WTC11 (cell line): Measurements from ENCODE around the gene XRN1.

ENCODE experiments used
- E2F4 ChIP-seq: sonication (generic); formaldehyde crosslinking; IDR thresholded peaks from 2 replicates; pipeline ENCODE4 v1.8.1; 2022; ENCODE audit warnings: low read depth, mild to moderate bottlenecking, moderate library complexity, missing genetic modification reagents, borderline replicate concordance
- ELF4 ChIP-seq: sonication (generic); formaldehyde crosslinking; IDR thresholded peaks from 2 replicates; pipeline ENCODE4 v1.8.1; 2022; ENCODE audit warnings: low read depth, mild to moderate bottlenecking, moderate library complexity, missing genetic modification reagents
- FOXJ3 ChIP-seq: sonication (generic); formaldehyde crosslinking; IDR thresholded peaks from 2 replicates; pipeline ENCODE4 v1.9.0; 2021; ENCODE audit warnings: missing genetic modification reagents, mild to moderate bottlenecking, borderline replicate concordance
- IRF1 ChIP-seq: sonication (generic); formaldehyde crosslinking; IDR thresholded peaks from 2 replicates; pipeline ENCODE4 v1.8.0; 2023; ENCODE audit warnings: missing genetic modification reagents
- JAZF1 ChIP-seq: fragments of 250-450 bp; sonication (Bioruptor Pico); IDR thresholded peaks from 2 replicates; pipeline ENCODE4 v1.9.0; 2021; ENCODE audit warnings: moderate library complexity, mild to moderate bottlenecking, inconsistent platforms
- KAT7 ChIP-seq: sonication (generic); formaldehyde crosslinking; IDR thresholded peaks from 2 replicates; pipeline ENCODE4 v1.8.1; 2023; ENCODE audit warnings: missing genetic modification reagents, mild to moderate bottlenecking, borderline replicate concordance
- MYBL2 ChIP-seq: sonication (generic); formaldehyde crosslinking; IDR thresholded peaks from 2 replicates; pipeline ENCODE4 v1.8.1; 2023; ENCODE audit warnings: mild to moderate bottlenecking, moderate library complexity, missing genetic modification reagents
- TEAD4 ChIP-seq: sonication (generic); formaldehyde crosslinking; IDR thresholded peaks from 2 replicates; pipeline ENCODE4 v1.8.0; 2022; ENCODE audit warnings: mild to moderate bottlenecking, missing genetic modification reagents
- ZNF138 ChIP-seq: sonication (generic); formaldehyde crosslinking; conservative IDR thresholded peaks from 2 replicates; pipeline ENCODE4 v1.8.1; 2022; ENCODE audit warnings: mild to moderate bottlenecking, moderate library complexity, missing genetic modification reagents
- TF ChIP-seq, protein P1 (sequence below): sonication (generic); formaldehyde crosslinking; IDR thresholded peaks from 2 replicates; pipeline ENCODE4 v1.8.0; 2022; ENCODE audit warnings: mild to moderate bottlenecking, missing genetic modification reagents
- TF ChIP-seq, protein P2 (sequence below): fragments of 200-600 bp; IDR thresholded peaks from 2 replicates; pipeline ENCODE4 v1.8.0; 2022; ENCODE audit warnings: antibody characterized with exemption
- TF ChIP-seq, protein P3 (sequence below): fragments of 250-450 bp; sonication (Bioruptor Pico); IDR thresholded peaks from 2 replicates; pipeline ENCODE4 v1.8.0; 2021; ENCODE audit warnings: mild to moderate bottlenecking

GRCh38 chr3:142444343-142444742, 3.5 kb downstream of the XRN1 start:
- TF ChIP-seq, protein P1, sequence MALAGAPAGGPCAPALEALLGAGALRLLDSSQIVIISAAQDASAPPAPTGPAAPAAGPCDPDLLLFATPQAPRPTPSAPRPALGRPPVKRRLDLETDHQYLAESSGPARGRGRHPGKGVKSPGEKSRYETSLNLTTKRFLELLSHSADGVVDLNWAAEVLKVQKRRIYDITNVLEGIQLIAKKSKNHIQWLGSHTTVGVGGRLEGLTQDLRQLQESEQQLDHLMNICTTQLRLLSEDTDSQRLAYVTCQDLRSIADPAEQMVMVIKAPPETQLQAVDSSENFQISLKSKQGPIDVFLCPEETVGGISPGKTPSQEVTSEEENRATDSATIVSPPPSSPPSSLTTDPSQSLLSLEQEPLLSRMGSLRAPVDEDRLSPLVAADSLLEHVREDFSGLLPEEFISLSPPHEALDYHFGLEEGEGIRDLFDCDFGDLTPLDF (CRISPR knock-in tag), result no peak
- TF ChIP-seq, protein P2, sequence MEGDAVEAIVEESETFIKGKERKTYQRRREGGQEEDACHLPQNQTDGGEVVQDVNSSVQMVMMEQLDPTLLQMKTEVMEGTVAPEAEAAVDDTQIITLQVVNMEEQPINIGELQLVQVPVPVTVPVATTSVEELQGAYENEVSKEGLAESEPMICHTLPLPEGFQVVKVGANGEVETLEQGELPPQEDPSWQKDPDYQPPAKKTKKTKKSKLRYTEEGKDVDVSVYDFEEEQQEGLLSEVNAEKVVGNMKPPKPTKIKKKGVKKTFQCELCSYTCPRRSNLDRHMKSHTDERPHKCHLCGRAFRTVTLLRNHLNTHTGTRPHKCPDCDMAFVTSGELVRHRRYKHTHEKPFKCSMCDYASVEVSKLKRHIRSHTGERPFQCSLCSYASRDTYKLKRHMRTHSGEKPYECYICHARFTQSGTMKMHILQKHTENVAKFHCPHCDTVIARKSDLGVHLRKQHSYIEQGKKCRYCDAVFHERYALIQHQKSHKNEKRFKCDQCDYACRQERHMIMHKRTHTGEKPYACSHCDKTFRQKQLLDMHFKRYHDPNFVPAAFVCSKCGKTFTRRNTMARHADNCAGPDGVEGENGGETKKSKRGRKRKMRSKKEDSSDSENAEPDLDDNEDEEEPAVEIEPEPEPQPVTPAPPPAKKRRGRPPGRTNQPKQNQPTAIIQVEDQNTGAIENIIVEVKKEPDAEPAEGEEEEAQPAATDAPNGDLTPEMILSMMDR, result no peak
- no peak for TF ChIP-seq E2F4 (CRISPR knock-in tag)
- TF ChIP-seq ZNF138 (CRISPR knock-in tag), result no peak
- TF ChIP-seq IRF1 (CRISPR knock-in tag), result no peak
- TF ChIP-seq, protein P3, sequence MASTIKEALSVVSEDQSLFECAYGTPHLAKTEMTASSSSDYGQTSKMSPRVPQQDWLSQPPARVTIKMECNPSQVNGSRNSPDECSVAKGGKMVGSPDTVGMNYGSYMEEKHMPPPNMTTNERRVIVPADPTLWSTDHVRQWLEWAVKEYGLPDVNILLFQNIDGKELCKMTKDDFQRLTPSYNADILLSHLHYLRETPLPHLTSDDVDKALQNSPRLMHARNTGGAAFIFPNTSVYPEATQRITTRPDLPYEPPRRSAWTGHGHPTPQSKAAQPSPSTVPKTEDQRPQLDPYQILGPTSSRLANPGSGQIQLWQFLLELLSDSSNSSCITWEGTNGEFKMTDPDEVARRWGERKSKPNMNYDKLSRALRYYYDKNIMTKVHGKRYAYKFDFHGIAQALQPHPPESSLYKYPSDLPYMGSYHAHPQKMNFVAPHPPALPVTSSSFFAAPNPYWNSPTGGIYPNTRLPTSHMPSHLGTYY (CRISPR knock-in tag), result no peak
- no peak for TF ChIP-seq KAT7
- no peak for TF ChIP-seq MYBL2 (CRISPR knock-in tag)
- no peak for TF ChIP-seq JAZF1 (CRISPR knock-in tag)
- TF ChIP-seq FOXJ3, result no peak
- TF ChIP-seq TEAD4 (CRISPR knock-in tag), result no peak
- TF ChIP-seq ELF4 (CRISPR knock-in tag), result no peak
